Heart left ventricle (tissue), 13 donors: Measurements from ENCODE around the gene MYO7A.

ENCODE experiments used
- POLR2A ChIP-seq, 2 donors: fragments of 450-650 bp; IDR thresholded peaks; one replicate each; pipeline ENCODE4 v1.6.1; 2017; ENCODE audit warnings: antibody characterized with exemption in 2 of 2, mild to moderate bottlenecking in 2 of 2, moderate library complexity in 2 of 2
- TF ChIP-seq, protein P1 (sequence below), 12 donors: fragments of 200-600 bp; sonication (generic) in 4 of 12; IDR thresholded peaks; one replicate each; pipeline versions ENCODE4 v1.5.0 to v1.8.0; 2018 to 2022; ENCODE audit warnings: antibody characterized with exemption in 12 of 12, mild to moderate bottlenecking in 5 of 12
- donor health status: ischemic (EF 13 %, LVEDD 7.1; RV severe dilation, severe dysfunction).
- donor health status: DM: no; HTN: yes; CAD: no.
- donor health status: DM: no; HTN: no; CAD: no.
- donor health status: ischemic (EF 25% LVEDD 6.9; RV normal size, moderate dysfunction).
- donor health status: ischemic (EF 25% LVEDD 5.7; RV mildly dilated, moderate dysfunction).
- donor health status: ischemic (EF 35%, LVEDD 5.7; RV mildly dilated, moderate dysfunction).
- donor health status: nonischemic (EF 11% LVEDD 7.7; RV severe dilation, severe dysfunction).
- donor health status: DM: yes; HTN: yes; CAD: no.
- donor health status: PGD.
- donor health status: ischemic (EF 29% LVEDD 5.4; RV normal size, mild dysfunction).
- donor health status: nonischemic (EF 23%, LVEDD 6.1; RV moderate dilation, normal function).

DNA sequence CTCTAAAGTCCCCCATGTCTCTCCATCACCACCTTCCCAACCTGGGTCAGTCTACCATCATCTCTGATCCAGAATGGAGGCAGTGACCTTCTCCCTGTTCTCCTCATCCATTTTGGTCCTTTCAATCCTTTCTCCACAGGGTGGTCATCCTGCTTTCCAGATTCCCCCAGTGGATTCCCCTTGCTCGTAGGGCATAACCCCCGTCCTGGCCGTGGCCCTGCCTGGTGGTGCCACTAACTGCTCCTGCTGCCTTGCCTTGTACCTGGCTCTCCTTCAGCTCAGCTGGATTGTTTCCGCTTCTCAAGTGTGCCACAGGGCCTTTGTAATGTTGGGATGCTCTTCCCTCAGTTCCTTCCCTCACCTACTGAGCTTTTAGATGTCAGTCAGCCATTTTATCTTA lies 81.6 kb downstream of the MYO7A start:
- TF ChIP-seq, protein P1, sequence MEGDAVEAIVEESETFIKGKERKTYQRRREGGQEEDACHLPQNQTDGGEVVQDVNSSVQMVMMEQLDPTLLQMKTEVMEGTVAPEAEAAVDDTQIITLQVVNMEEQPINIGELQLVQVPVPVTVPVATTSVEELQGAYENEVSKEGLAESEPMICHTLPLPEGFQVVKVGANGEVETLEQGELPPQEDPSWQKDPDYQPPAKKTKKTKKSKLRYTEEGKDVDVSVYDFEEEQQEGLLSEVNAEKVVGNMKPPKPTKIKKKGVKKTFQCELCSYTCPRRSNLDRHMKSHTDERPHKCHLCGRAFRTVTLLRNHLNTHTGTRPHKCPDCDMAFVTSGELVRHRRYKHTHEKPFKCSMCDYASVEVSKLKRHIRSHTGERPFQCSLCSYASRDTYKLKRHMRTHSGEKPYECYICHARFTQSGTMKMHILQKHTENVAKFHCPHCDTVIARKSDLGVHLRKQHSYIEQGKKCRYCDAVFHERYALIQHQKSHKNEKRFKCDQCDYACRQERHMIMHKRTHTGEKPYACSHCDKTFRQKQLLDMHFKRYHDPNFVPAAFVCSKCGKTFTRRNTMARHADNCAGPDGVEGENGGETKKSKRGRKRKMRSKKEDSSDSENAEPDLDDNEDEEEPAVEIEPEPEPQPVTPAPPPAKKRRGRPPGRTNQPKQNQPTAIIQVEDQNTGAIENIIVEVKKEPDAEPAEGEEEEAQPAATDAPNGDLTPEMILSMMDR (IDR thresholded peaks at IDR 0.05): no peak
- TF ChIP-seq POLR2A (IDR thresholded peaks at IDR 0.05): no peak
